Subcutaneous adipose tissue (tissue), 4 donors: ENCODE measurements around the gene GDF15. TPM values are rescaled to one million over a fixed set of nuclear protein-coding genes. Genes with fewer than 3 reads are reported as not detected.

Experiments
- CTCF ChIP-seq: fragments of 450-650 bp; IDR thresholded peaks from one replicate; pipeline ENCODE4 v1.5.1; 2016; ENCODE audit warnings: low read depth, mild to moderate bottlenecking, control low read depth, antibody characterized with exemption, moderate library complexity
- total RNA-seq, 4 donors: library from RNA; depleted of rRNA; stranded (reverse); fragments of >200 nt; gene quantifications; one replicate each; pipeline ENCODE4 v1.1.0, GENCODE V29; 2016

GDF15 gene
- total RNA-seq, 4 donors from 2014 or later: 1.7 to 20.6 (median 8.4) TPM

- no peak for TF ChIP-seq CTCF
These were observed 41.4 kb upstream of the GDF15 start for GRCh38 chr19:18344582-18344950.

GRCh38 chr19:18345296-18345695 is 40.7 kb upstream of the GDF15 start:
- no peak for TF ChIP-seq CTCF

GRCh38 chr19:18346091-18346490 is 39.9 kb upstream of the GDF15 start:
- no peak for TF ChIP-seq CTCF

GRCh38 chr19:18348171-18348570 is 37.8 kb upstream of the GDF15 start:
- TF ChIP-seq CTCF: no peak

GRCh38 chr19:18349524-18350128 is 36.3 kb upstream of the GDF15 start:
- TF ChIP-seq CTCF: no peak

GRCh38 chr19:18350490-18350889 is 35.5 kb upstream of the GDF15 start:
- no peak for TF ChIP-seq CTCF

GRCh38 chr19:18351544-18351943 is 34.4 kb upstream of the GDF15 start:
- no peak for TF ChIP-seq CTCF
